ENCODE measurements around the gene INO80D. TPM values are rescaled to one million over a fixed set of nuclear protein-coding genes. Genes with fewer than 3 reads are reported as not detected.
"Not testable (repeated sequence)": the region's sequence is repeated elsewhere in the genome, so short reads cannot be mapped to it uniquely, and the experiment has no call there.

INO80D gene
- total and polyA plus RNA-seq, 2 of the 8 experiments (the other 6 are each of a cell fraction or from before 2014, with no cell fraction given) = 6.2 to 37.4 TPM

DNA sequence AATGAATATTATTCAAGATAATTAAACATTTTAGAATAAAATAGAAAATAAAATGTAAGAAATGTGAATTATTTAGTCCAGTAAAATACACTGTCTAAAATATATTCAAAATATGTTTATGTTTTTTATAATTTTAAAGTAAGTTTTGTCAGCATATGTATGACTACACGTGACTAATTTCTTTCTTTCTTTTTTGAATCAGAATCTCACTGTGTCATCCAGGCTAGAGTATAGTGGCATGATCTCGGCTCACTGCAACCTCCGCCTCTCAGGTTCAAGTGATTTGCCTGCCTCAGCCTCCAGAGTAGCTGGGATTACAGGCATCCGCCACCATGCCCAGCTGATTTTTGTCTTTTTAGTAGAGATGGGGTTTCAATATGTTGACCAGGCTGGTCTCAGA, 19.1 kb upstream of the INO80D start (continued):
- TF ChIP-seq SP1 (IDR thresholded peaks at IDR 0.05; ENCODE audit: low read depth, low read length) (no peak), TEAD4 (IDR thresholded peaks at IDR 0.05; ENCODE audit: low read depth, low read length) (no peak), NANOG (IDR thresholded peaks at IDR 0.05; ENCODE audit: insufficient read depth, low read depth, low read length, poor library complexity, severe bottlenecking) (no peak), SRF (IDR thresholded peaks at IDR 0.05; ENCODE audit: low read depth, low read length) (no peak), POU5F1 (IDR thresholded peaks at IDR 0.05; ENCODE audit: low read depth, low read length) (no peak), ZNF274 (IDR thresholded peaks at IDR 0.05; ENCODE audit: borderline replicate concordance, extremely low read depth, low read length) (no peak)
- TF ChIP-seq, protein P1, sequence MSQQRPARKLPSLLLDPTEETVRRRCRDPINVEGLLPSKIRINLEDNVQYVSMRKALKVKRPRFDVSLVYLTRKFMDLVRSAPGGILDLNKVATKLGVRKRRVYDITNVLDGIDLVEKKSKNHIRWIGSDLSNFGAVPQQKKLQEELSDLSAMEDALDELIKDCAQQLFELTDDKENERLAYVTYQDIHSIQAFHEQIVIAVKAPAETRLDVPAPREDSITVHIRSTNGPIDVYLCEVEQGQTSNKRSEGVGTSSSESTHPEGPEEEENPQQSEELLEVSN (IDR thresholded peaks at IDR 0.05) = no peak

DNA sequence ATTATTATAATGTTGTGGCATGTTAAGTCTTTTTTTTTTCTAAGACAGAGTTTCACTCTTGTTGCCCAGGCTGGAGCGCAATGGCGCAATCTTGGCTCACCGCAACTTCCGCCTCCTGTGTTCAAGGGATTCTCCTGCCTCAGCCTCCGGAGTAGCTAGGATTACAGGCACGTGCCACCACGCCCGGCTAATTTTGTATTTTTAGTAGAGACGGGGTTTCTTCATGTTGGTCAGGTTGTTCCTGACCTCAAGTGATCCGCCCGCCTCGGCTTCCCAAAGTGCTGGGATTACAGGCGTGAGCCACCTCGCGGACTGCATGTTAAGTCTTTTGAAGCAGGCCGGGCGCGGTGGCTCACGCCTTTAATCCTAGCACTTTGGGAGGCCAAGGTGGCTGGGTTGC, 12.9 kb upstream of the INO80D start:
- not testable (repeated sequence) for H3K9me3 ChIP-seq (ENCODE audit: insufficient read depth in 2 of 2, low read depth in 1 of 2, low read length in 1 of 2); H3K4me3 ChIP-seq (ENCODE audit: extremely low read depth in 1 of 4, insufficient read depth in 2 of 4, low read depth in 3 of 4, low read length in 4 of 4); H4K20me1 ChIP-seq (replicated peaks in 1 of 2; ENCODE audit: control insufficient read depth in 1 of 2, insufficient read depth in 2 of 2, low read length in 2 of 2); H2BK120ac ChIP-seq (replicated peaks; ENCODE audit: low read depth, low read length); H4K91ac ChIP-seq (replicated peaks; ENCODE audit: insufficient read length, low read length); H2BK5ac ChIP-seq (ENCODE audit: low read depth, low read length); H3K36me3 ChIP-seq (ENCODE audit: control insufficient read depth in 2 of 4, insufficient read depth in 4 of 4, low read length in 3 of 4); H3K79me1 ChIP-seq (ENCODE audit: low read depth, low read length); H2BK20ac ChIP-seq (ENCODE audit: low read length); H4K5ac ChIP-seq (ENCODE audit: insufficient read length, low read depth, low read length); H4K8ac ChIP-seq (ENCODE audit: extremely low read depth, insufficient read depth, low read length); H3K79me2 ChIP-seq (ENCODE audit: control insufficient read depth in 1 of 2, insufficient read depth in 2 of 2, low read length in 2 of 2); FAIRE-seq; H2BK15ac ChIP-seq (ENCODE audit: low read length); H2BK12ac ChIP-seq (ENCODE audit: low read depth, low read length); H3K4me1 ChIP-seq (replicated peaks in 1 of 4; ENCODE audit: control insufficient read depth in 3 of 4, insufficient read depth in 4 of 4, low read length in 3 of 4); H3K9ac ChIP-seq (replicated peaks in 1 of 4; ENCODE audit: extremely low read depth in 1 of 4, low read depth in 3 of 4, low read length in 3 of 4); H3K18ac ChIP-seq (ENCODE audit: extremely low read depth, low read length); H3K23me2 ChIP-seq (ENCODE audit: low read depth, low read length); H3K56ac ChIP-seq (replicated peaks; ENCODE audit: insufficient read length, low read depth, low read length); H2AFZ ChIP-seq (ENCODE audit: low read length); H3K27me3 ChIP-seq (replicated peaks in 1 of 4; ENCODE audit: control insufficient read depth in 3 of 4, extremely low read depth in 1 of 4, insufficient read depth in 3 of 4, low read length in 3 of 4); H2AK5ac ChIP-seq (ENCODE audit: low read depth, low read length); H3K4me2 ChIP-seq (ENCODE audit: insufficient read depth in 1 of 2, low read depth in 2 of 2, low read length in 2 of 2); H3K27ac ChIP-seq (ENCODE audit: low read depth, low read length); H3K23ac ChIP-seq (ENCODE audit: insufficient read length); H3K14ac ChIP-seq (ENCODE audit: insufficient read length); H3K4ac ChIP-seq (replicated peaks; ENCODE audit: insufficient read length, low read depth, low read length)
- ChIA-PET CTCF (ENCODE audit: partially characterized antibody) (interaction anchor here (0.5 to 0.7 kb wide), 3 partner anchors 10 to 1462 kb away, joined by 3 to 4 read pairs (median 3); no protein-coding TSS in a partner anchor), POLR2A (ENCODE audit: partially characterized antibody) (interaction anchor here (1.3 to 6.8 kb wide), 3 partner anchors 10 to 21 kb away, joined by 4 to 45 read pairs (median 6); partner anchors contain the start of gene INO80D)
- 98% methylated on average over 19 of the region's 19 CpGs; no CpG with 5 or more reads in 1 of the 2 experiments for WGBS, 2 experiments (ENCODE audit: extremely low coverage in 1 of 2, insufficient coverage in 1 of 2, insufficient read length in 1 of 2, insufficient replicate concordance in 2 of 2, low coverage in 1 of 2, low lambda C conversion rate in 2 of 2, missing lambda C conversion rate in 1 of 2)
- DNase-seq (ENCODE audit: low read depth in 1 of 2, low spot score in 2 of 2) = peak in 1 of 2 experiments; percentile 39

Measured in H1 (cell line).